ENCODE measurements around the gene EFNA1. TPM values are rescaled to one million over a fixed set of nuclear protein-coding genes. Genes with fewer than 3 reads are reported as not detected.
A peak's percentile ranks its signal among the peaks of the same experiment; 100 is the strongest.

The EFNA1 gene
- total and polyA plus RNA-seq, 2 of the 13 experiments (the other 11 are each of a cell fraction or from before 2014, with no cell fraction given): 81.8 to 874 TPM

GRCh38 chr1:155139895-155140629 lies 12.4 kb downstream of the EFNA1 start, which contains the start of gene DPM3 (continued):
- no peak for TF ChIP-seq SNAPC4 (CRISPR knock-in tag; IDR thresholded peaks at IDR 0.05)
- 0 out of 2 replicates have a peak, but pooled peaks have one; percentile 15 for TF ChIP-seq BORCS8-MEF2B (CRISPR knock-in tag; IDR thresholded peaks at IDR 0.05)
- peak; percentile 75 for TF ChIP-seq SRSF1 (optimal IDR thresholded peaks at IDR 0.05; ENCODE audit: low read depth, low read length)
- TF ChIP-seq ZMYM4 (CRISPR knock-in tag; IDR thresholded peaks at IDR 0.05): no peak
- TF ChIP-seq AHDC1 (CRISPR knock-in tag; IDR thresholded peaks at IDR 0.05; ENCODE audit: borderline replicate concordance): no peak; the same call in 1 of the 2 replicates
- no peak for TF ChIP-seq ZNF878 (CRISPR knock-in tag; IDR thresholded peaks at IDR 0.05)
- TF ChIP-seq HNRNPLL (IDR thresholded peaks at IDR 0.05; ENCODE audit: low read depth, low read length, poor library complexity, severe bottlenecking): peak; percentile 29
- TF ChIP-seq KAT8 (CRISPR knock-in tag; IDR thresholded peaks at IDR 0.05): peak; percentile 81
- peak; percentile 78 for TF ChIP-seq ZNF687 (CRISPR knock-in tag; IDR thresholded peaks at IDR 0.05)
- TF ChIP-seq PHF20 (CRISPR knock-in tag; IDR thresholded peaks at IDR 0.05): peak; percentile 74
- no peak for TF ChIP-seq FIP1L1 (IDR thresholded peaks at IDR 0.05; ENCODE audit: borderline replicate concordance, insufficient read depth, low read depth, low read length)
- peak; percentile 44 for TF ChIP-seq TBL1XR1 (IDR thresholded peaks at IDR 0.05; ENCODE audit: borderline replicate concordance, low read length, partially characterized antibody)

All from HepG2 (cell line).